ENCODE measurements around the gene EFCAB6.

Gene EFCAB6

DNA sequence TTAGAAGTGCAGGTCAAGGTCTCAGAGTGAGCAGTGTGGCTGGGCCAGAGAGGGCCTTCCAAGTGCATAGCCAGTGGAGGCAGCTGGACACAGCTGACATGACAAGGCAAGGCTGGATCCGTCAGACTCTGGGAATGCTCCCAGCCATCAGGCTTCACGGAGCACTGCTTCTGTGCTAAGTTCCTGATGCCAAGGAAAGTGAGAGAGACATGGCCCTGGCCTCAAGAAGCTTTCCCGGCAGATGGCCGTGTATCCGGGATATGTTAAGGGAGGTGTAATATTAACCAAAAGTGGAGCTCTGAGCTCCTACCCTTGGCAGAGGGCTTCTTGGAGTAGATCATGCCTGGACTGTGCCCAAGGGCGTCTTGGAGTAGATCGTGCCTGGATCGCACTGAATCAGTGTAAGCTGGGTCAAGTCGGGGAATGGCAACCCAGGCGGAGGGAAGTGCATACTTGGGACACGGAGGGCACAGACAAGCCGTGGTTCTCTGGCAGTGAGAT is 7.4 kb upstream of the EFCAB6 start:
- DNase-seq (ENCODE audit: low read depth in 3 of 3): no peak

DNA sequence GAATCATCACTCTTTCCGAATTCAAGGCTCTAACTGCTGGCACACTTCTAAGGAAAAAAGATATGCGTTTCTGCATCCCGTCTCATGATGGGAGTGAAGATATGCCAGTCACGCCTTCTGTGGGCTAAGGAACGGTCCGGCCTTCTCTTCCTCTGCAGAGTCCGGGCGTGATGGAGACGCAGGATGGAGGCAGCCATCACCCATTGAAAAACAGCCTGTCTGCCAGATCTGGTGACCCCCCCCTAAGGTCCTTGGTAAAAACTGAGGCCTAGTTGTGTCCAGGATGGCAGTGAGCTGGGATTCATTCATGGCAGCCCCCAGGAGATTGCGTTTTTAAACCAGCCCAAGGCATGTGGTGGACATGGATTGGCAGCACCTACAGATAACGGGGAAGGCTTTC is 6.9 kb upstream of the EFCAB6 start:
- DNase-seq (ENCODE audit: low read depth in 3 of 3): no peak

DNA sequence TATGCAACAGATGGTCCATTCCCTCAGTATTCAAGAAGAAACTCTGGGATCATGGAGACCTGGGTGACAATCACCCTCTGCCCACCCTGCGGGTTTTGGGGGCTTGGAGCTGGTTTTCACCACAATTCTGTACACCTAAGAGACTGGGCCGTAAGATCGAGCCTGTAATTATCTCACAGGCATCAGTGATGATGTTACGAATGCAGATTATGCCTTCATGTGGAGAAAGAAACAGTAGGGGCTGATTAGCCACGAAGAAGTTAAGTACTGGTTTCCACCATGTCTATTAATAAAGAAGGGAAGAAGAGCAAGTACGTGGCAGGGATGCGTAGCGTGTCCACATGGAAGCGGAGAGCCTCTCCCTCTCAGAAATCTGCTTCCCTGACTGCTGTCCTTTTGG is 5.3 kb upstream of the EFCAB6 start:
- DNase-seq (ENCODE audit: low read depth in 3 of 3): no peak

DNA sequence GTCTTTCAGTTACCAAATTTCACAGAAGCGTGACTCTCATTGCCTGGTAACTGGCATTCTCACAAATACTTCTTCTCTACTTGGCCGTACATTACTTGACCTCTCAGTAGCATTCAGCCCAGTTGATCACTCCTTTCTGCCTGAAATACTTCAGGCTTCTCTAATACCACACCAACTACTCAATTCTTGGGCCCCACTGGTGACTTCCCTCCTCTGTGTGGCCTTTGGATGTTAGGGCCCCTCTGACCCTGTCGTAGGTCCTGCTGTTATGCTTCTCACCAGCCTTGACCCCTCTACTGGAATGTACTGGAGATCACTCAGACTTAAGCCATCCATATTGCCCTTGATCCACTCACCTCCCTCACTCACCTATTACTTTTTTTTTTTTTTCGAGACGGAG is 2.2 kb upstream of the EFCAB6 start:
- no peak for DNase-seq (ENCODE audit: low read depth in 3 of 3)

DNA sequence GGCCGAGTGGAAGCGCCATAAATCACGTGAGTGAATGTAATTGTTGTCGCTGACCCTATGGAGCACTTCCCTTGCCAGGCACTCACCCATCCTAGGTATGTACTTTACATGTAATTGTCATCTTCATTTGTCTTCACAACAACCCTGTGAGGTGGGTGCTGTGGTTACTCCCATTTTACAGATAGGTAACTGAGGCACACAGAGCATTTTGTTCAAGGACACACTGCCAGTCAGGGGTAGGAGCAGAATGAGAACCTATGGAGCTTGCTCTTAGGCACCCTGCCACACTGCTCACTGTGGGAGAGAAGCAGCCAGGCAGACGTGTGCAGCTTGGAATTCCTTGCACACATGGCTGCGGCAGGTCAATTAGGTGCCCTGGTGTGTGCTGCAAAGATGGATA is 785 bp upstream of the EFCAB6 start:
- no peak for DNase-seq (ENCODE audit: low read depth in 3 of 3)

DNA sequence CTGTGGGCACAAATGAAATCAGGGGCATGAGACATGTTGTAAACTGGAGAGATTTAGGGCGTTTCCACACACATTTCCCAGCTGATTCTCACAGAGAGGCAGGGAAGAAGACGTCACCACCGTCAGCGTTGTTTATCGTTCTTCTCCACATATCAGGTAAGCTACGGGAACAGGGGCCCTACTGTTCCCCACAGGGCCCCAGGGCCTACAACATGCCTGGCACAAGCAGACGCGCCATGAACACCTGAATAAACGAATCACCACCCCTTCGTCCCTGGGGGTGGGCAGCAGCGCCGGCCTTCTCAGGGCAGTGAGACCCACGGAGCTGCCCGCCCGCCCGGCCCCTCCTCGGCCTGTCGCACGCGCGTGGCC is 342 bp downstream of the EFCAB6 start:
- DNase-seq (ENCODE audit: low read depth in 3 of 3): no peak

DNA sequence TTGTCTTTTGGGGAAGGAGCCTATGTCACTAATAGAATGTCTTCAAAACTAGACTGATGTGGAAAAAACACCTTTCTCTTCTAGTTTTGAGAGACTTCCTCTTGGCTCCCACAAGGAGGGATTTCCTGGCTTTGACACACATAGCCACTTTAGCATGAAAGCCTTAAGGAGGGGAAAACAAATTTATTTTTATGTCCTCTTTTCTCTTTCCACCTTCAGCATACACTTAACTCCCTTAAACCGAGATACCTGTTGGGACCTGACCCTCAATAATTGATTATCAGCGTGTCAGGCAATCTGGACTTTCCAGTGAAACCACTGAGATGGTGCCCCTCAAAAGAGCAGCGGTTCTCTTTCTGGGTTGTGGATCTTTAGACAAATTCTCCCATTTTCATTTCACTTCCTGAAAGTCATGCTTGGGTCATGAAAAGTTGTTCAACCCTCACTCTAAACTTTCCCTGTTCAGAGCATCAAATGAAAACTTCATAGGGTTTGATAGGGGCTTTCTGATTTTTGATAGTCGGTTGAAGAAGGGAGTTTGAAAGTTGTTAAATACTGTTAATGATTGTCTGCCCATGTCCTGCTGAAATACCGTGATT is 9.1 kb downstream of the EFCAB6 start:
- DNase-seq (ENCODE audit: low read depth in 3 of 3): no peak

DNA sequence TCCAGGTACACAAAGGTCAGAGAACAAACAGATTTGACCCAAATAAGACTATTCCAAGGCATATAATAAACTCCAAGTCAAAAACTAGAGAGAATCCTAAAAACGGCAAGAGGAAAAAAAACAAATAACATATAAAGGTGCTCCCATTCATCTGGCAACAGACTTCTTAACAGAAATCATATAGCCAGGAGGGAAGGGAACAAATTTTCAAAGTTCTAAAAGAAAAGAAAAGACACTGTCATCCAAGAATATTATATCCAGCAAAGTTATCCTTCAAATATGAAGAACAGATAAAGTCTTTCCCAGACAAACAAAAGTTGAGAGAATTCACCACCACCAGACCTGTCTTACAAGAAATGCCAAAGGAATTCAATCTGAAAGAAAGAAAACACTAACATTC is 11.1 kb downstream of the EFCAB6 start:
- no peak for DNase-seq (ENCODE audit: low read depth in 3 of 3)

DNA sequence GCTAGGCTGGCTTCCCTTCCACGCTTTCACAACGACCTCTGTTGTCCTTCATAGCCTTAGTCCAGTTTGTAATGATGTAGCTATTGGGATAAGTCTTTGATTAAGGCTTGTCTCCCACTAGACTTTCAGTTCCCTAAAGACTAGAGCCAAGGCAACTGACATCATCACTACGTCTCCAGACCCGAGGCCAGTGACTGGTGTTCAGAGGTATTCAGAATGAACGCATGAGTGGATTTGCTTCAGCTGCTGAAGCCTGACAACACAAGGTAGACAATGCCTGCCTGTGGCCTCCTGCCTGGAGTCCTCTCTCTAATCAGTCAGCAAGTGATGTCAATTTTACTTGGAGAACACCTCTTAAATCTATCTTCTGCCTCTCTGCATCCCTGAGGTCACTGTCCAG is 13.6 kb downstream of the EFCAB6 start:
- DNase-seq (ENCODE audit: low read depth in 3 of 3): no peak

DNA sequence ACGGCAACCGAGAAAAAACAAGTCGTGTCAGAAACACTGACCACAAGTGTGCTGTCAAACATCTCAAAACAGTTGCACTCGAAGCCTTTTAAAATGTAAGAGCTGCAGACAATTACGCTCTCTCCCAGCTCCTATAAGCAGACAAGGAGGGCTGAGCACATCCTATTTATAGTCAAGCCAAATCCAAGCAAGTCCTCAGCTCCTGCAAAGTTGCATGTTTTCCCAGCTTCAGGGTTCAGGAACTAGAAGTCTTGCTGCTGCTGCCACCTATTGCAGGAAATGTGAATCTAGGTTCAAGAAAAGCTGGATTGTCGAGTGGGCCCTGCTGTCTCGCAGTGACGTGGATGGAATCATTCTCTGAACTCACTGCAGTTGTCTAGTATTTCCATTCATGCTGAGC is 15.5 kb downstream of the EFCAB6 start:
- no peak for DNase-seq (ENCODE audit: low read depth in 3 of 3)

DNA sequence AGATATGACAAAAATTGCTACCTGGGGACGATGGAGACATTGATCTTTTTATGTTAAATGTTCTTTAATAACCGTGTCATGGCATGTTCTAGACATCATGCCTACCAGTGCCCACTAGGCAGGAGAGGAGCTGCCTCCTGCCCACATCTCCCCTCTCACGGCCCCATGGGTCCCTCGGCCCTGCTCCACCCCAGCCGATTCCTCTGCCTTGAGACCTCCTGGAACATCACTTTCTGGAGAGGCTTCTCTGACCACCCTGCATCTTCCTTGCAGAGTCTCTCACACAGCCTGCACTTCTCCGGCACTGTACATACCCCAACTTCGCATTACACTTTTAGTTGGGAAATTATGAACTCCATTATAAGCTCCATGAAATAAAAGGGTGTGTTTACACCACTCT is 16.8 kb downstream of the EFCAB6 start:
- DNase-seq (ENCODE audit: low read depth in 3 of 3): no peak

DNA sequence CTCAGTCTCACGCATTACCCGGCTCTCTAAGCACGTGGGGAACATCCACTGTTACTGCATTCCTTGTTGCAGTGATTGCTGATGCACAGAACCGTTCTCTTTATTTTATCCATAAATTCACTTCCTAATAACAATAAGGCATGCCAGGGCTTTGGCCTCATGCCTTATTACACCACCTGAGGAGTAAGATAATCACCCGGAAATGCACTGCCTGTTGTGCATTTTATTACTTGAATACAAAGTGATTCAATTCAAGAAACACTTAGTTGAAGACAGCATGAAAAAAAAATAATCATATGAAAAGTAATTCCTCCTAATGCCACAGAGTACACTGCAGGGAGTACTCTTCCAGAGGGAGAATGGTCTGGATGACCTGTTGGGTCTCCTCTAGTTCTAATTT is 19.2 kb downstream of the EFCAB6 start:
- DNase-seq (ENCODE audit: low read depth in 3 of 3): no peak

DNA sequence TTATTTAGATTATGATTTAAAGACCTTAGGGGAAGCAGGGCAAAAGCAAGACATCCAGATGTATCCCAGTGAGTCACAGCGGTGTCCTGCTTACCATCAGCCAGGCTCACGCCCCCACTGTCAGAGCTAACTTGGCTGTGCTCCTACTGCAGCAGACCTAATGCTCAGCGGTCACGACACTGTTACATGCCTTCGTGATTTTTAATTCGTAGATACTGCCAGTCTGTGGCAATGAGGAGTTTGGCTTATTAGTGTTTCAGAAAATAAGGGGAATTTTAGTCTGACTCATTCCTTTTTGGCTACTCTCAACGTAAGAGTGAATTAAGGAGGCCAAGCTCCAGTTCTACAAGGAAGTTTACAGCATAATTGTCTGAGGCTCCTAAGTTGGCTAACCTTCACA is 22.7 kb downstream of the EFCAB6 start:
- DNase-seq (ENCODE audit: low read depth in 3 of 3): no peak

DNA sequence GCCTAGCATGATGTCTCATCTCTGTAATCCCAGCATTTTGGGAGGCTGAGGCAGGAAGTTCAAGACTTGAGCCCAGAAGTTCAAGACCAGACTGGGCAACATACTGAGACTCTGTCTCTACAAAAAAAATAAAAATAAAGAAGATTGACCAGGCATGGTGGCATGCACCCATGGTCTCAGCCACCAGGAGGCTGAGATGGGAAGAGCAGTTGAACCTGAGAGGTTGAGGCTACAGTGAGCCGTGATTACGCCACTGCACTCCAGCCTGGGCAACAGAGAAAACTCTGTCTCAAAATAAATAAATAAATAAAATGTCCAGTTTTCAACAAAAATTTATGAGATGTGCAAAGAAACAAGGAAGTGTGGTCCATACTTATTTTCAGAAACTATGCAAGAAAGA is 28.3 kb downstream of the EFCAB6 start:
- DNase-seq (ENCODE audit: low read depth in 3 of 3): no peak

DNA sequence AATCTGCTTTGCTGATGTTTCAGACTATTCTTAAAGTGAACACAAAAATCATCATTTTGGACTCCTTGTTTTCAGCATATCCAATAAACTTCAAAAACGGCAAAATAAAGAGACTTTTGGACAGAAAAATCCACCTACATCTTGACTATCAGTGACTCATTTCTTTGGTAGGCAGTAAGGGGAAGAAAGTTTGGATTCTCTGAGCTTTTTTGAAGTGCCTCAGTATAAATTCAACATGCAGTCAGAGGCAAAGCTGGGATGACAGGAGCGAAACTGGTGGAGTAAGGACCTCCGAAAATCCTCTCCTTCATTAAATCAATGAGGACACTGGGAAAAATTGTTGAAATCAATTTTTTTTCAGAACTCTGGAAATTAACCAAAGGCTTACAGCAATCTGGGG is 29.7 kb downstream of the EFCAB6 start:
- DNase-seq (ENCODE audit: low read depth in 3 of 3): no peak

DNA sequence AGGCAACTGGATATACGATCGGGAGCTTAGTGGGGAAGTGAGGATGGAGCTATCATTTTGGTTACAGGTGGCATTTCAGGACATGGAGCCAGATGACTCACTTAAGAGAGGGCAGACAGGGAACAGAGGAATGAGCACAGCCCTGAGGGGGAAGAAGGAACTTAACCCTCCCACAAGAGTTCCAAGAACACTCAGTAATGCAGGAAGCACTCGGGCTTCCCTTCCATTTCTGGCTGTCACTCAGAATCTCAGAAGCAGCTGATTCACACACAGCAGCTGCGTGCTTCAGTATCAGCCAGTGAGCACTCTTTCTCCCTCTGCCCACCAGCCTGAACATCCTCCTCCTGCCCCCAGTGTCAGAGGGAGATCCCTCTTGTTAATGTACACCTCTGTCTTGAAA is 34.8 kb downstream of the EFCAB6 start:
- no peak for DNase-seq (ENCODE audit: low read depth in 3 of 3)

DNA sequence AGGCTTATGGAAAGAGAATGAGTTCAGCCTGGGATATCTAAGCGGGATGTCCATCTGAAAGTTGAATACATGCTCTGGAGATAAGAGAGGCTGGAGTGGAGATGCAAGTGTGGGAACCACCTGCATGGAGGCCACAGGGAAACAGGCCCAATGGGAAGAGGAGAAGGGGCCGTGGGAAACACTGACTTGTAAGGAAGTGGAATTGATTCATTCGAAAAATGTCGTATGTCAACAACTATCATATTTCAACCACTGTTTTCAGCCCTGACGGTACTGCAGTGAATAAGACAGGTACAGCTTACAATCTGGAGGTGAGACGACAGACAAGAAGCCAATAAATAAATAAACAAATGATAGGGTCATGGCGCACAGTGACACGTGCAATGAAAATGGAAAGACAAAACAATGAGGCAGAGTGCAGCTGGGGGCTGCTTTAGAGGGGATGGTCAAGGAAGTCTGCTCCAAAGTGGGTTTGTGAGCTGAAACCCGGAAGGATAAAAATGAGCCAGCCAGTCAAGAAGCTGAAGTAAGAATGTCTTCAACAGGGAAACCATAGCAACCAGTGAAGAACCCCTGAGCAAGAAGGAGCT is 35.9 kb downstream of the EFCAB6 start:
- no peak for DNase-seq (ENCODE audit: low read depth in 3 of 3)

DNA sequence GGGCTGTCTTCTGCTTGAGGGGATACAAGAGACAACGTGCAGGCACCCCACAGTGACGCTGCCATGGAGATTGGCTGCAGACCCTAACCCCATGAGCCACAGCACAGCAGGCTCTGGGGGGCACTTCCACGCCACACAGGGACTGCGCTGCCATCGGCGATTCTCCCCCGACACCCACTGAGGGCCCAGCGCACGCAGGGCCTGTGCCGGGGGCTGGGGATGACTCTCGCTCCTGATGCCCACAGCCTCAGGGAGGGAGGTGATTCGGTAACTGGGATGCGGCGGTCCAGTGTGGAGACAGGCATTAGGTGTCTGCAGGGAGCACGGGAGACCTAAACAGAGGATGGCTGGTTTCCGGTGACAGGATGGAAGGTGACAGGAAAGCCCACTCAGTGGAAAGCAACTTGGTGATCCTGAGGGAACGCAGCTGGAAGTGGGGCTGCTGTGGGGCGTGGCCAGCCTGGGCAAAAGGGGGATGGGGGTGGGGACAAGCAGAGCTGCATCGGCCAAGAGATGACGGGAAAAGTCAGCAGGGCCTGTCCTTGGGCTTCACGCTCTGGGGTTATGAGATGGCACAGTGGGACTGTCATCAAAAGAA is 37.7 kb downstream of the EFCAB6 start:
- no peak for DNase-seq (ENCODE audit: low read depth in 3 of 3)

DNA sequence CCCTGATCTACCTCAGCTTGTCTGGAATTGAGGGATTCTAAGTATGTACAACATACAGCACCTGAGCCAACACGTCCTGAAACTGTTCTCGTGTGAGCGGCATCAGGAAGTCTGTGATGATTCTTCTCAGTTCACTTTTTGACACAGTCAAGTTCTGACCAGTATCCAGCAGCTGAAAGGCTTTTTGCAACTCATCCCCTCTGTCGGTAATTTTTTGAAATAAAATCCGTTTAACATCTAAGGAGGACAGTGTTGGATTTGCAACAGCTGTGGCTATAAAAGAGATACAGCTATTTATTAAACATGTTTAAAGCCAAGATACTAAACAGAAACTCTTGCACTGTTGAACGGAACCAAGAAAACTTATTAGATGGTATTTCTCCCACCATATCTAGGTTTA is 39.3 kb downstream of the EFCAB6 start:
- DNase-seq (ENCODE audit: low read depth in 3 of 3): no peak

DNA sequence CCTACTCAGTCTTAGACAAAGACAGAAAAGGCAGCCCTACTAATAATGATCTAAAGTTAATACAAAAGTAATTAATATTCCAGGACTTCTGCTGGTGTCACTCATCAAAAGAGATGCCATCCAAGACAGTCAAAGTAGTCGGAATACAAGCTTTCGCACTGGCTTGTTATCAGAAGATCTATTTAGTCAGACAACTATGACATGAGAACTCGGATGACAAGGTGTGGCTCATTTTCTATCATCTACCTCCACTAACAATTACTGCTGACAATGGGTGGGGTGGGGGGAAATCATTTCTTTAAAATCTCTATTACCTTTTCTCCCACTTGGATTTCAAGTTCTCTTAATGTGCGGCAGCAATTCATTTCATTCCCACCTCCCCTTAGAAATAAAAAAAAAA is 56.7 kb downstream of the EFCAB6 start:
- DNase-seq (ENCODE audit: low read depth in 3 of 3): no peak

DNA sequence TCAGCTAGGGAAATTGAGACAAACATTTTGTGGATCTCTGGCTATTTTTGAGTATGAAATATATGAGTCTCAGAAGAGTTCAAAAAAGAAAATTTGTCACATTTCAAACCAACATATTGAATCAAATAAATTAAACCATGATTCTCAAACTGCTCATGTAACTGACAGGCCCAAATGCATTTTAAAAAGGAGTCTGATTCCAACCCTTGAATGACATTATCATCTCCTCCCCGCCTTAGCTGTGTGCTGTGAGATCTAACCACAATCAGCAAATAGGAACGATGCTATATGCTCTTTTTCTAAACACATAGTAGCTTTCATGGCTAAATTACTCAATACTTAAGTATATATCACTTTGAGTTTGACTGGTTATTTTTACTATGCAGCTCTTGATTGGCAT is 57.1 kb downstream of the EFCAB6 start:
- DNase-seq (ENCODE audit: low read depth in 3 of 3): no peak

DNA sequence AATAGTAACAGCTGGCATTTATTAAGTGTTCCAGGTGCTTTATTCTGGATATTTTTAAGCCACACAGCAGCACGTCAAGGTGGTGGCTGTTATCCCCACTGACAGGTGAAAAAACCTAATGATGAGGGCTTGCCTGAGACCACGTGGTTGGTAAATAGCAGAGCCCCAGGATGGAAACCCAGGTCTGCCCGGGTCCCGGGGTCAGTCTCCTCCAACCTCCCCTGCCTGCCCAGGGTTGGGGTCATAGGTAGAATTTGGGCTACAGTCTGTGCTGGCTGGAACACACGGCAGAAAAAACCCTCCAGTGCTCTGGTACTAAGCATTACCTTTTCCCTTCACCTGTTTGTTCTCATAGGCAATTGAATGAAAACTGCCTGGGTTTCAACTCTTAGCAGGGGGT is 57.9 kb downstream of the EFCAB6 start:
- no peak for DNase-seq (ENCODE audit: low read depth in 3 of 3)

DNA sequence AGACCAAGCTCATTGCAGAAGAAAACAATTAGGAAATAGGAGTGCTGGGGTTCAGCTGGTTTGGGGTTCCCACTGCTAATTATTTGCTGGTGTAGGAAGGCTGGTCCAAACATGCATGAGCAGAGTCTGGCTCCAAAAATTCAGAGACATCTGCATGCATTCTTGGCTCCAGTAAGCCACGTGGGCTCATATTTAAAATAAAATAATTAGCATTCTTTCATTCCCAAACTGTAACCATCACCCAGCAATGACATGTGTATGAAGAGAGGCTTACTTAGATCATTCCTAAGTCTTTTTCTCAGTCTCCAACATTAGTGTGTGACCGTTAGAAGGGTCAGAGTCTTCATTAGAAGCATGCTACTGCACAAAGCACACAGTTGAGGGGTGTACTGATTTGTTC is 58.4 kb downstream of the EFCAB6 start:
- no peak for DNase-seq (ENCODE audit: low read depth in 3 of 3)

DNA sequence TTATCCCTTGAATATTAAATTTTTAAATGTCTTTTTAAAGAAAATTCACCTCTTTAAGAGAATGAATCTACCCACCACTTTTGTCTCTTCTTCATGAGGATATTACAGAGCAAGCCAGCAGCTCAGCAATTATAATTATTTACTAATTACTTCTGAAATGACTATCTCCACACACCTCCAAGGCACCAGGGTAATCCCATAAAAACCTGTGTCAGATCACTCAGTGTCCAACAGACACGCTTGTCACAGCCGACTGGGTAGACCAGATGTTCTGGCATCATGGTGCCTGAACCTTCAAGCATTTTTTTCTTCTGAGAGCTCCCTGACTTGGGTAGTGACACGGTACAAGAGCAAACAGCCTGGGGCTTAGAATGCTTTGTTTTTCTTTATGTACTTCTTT is 61.4 kb downstream of the EFCAB6 start:
- no peak for DNase-seq (ENCODE audit: low read depth in 3 of 3)

Data from stimulated activated CD4-positive, alpha-beta T cell treated with anti-CD3 and anti-CD28 coated beads, TNF-alpha, amount 100 ng/mL, for 24 hours (primary cell).